Measurements from ENCODE around the gene CFAP69. TPM values are rescaled to one million over a fixed set of nuclear protein-coding genes. Genes with fewer than 3 reads are reported as not detected.

The CFAP69 gene
- total and polyA plus RNA-seq, 2 donors (not counting 1 experiment from before 2014, with no cell fraction given), result 0.10 to 0.15 TPM

GRCh38 chr7:90201500-90202195 is 43.3 kb upstream of the CFAP69 start:
- no peaks in the 10 kb centered on the region for H4K20me1 ChIP-seq (ENCODE audit: control insufficient read depth, insufficient read depth, low read length, poor library complexity, severe bottlenecking)
- no peak overlapping the region for H3K4me3 Mint-ChIP-seq

GRCh38 chr7:90207956-90208355 is 37.0 kb upstream of the CFAP69 start:
- DNase-seq, result no peak
- H3K9me3 ChIP-seq (ENCODE audit: control extremely low read depth in 1 of 3, control insufficient read depth in 2 of 3, insufficient read depth in 1 of 3, low read length in 2 of 3), result no peaks in the 10 kb centered on the region
- ChIA-PET POLR2A (no interaction called here), CTCF (no interaction called here)
- WGBS (ENCODE audit: insufficient coverage), result 88% methylated on average over 1 of the region's 1 CpG
- H3K4me2 ChIP-seq (replicated peaks; ENCODE audit: low read depth, low read length, poor library complexity, severe bottlenecking), result no peak overlapping the region
- H3K4me3 ChIP-seq (ENCODE audit: control extremely low read depth in 1 of 5, extremely low read depth in 1 of 5, insufficient read depth in 1 of 5, low read depth in 2 of 5, low read length in 4 of 5), result no peak overlapping the region
- H3K9ac ChIP-seq (ENCODE audit: low read length), result no peak overlapping the region
- ATAC-seq (ENCODE audit: low read depth), result no peak
- H4K20me1 ChIP-seq (ENCODE audit: control insufficient read depth, insufficient read depth, low read length, poor library complexity, severe bottlenecking), result no peaks in the 10 kb centered on the region
- peaks cover 9% of the 10 kb centered on the region for H3K4me1 Mint-ChIP-seq
- H3K79me2 ChIP-seq (ENCODE audit: control insufficient read depth, insufficient read depth, low read length), result no peaks in the 10 kb centered on the region
- peaks cover 7 to 14% of the 10 kb centered on the region in 2 donors for H3K4me1 ChIP-seq (ENCODE audit: control insufficient read depth in 2 of 2, insufficient read depth in 2 of 2, low read length in 2 of 2)
- H3K27me3 ChIP-seq (replicated peaks in 1 of 4; ENCODE audit: control extremely low read depth in 1 of 4, control insufficient read depth in 3 of 4, insufficient read depth in 4 of 4, low read length in 3 of 4), result peaks cover 0 to 21% (median 14%) of the 10 kb centered on the region in 4 experiments
- no peak for TF ChIP-seq EZH2 (IDR thresholded peaks at IDR 0.05; ENCODE audit: borderline replicate concordance, insufficient read depth, low read depth, low read length, poor library complexity, severe bottlenecking)
- TF ChIP-seq, protein P1, sequence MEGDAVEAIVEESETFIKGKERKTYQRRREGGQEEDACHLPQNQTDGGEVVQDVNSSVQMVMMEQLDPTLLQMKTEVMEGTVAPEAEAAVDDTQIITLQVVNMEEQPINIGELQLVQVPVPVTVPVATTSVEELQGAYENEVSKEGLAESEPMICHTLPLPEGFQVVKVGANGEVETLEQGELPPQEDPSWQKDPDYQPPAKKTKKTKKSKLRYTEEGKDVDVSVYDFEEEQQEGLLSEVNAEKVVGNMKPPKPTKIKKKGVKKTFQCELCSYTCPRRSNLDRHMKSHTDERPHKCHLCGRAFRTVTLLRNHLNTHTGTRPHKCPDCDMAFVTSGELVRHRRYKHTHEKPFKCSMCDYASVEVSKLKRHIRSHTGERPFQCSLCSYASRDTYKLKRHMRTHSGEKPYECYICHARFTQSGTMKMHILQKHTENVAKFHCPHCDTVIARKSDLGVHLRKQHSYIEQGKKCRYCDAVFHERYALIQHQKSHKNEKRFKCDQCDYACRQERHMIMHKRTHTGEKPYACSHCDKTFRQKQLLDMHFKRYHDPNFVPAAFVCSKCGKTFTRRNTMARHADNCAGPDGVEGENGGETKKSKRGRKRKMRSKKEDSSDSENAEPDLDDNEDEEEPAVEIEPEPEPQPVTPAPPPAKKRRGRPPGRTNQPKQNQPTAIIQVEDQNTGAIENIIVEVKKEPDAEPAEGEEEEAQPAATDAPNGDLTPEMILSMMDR (IDR thresholded peaks at IDR 0.05), result no peak
- no peak overlapping the region for H3K4me3 Mint-ChIP-seq
- intact Hi-C loops (cut with micrococcal nuclease), result no loop called here
- H3K9me3 Mint-ChIP-seq (ENCODE audit: insufficient read depth), result no peaks in the 10 kb centered on the region
- peaks cover 19% of the 10 kb centered on the region for H3K27me3 Mint-ChIP-seq
- H3K27ac Mint-ChIP-seq, result no peak overlapping the region
- H3K36me3 ChIP-seq (replicated peaks in 1 of 2; ENCODE audit: control extremely low read depth in 1 of 2, control insufficient read depth in 1 of 2, extremely low read depth in 1 of 2, insufficient read depth in 2 of 2, low read length in 1 of 2), result no peaks in the 10 kb centered on the region
- H2AFZ ChIP-seq (ENCODE audit: insufficient read depth, low read depth, low read length, poor library complexity, severe bottlenecking), result no peak overlapping the region
- no peak overlapping the region for H3K27ac ChIP-seq (ENCODE audit: low read length in 2 of 2)

More at GRCh38 chr7:90201500-90202195, 43.3 kb upstream of the CFAP69 start:
- WGBS (ENCODE audit: insufficient coverage), result no CpG with 5 or more reads among the region's 2 CpGs
- intact Hi-C loops (cut with micrococcal nuclease), result no loop called here
- Histone ChIP-seq H3K27me3 (replicated peaks in 1 of 4; ENCODE audit: control extremely low read depth in 1 of 4, control insufficient read depth in 3 of 4, insufficient read depth in 4 of 4, low read length in 3 of 4) (peaks cover 0 to 3% (median 0%) of the 10 kb centered on the region in 4 experiments), H3K79me2 (ENCODE audit: control insufficient read depth, insufficient read depth, low read length) (no peaks in the 10 kb centered on the region), H2AFZ (ENCODE audit: insufficient read depth, low read depth, low read length, poor library complexity, severe bottlenecking) (no peak overlapping the region), H3K4me3 (ENCODE audit: control extremely low read depth in 1 of 5, extremely low read depth in 1 of 5, insufficient read depth in 1 of 5, low read depth in 2 of 5, low read length in 4 of 5) (no peak overlapping the region), H3K9me3 (ENCODE audit: control extremely low read depth in 1 of 3, control insufficient read depth in 2 of 3, insufficient read depth in 1 of 3, low read length in 2 of 3) (no peaks in the 10 kb centered on the region), H3K4me2 (replicated peaks; ENCODE audit: low read depth, low read length, poor library complexity, severe bottlenecking) (no peak overlapping the region), H3K27ac (ENCODE audit: low read length in 2 of 2) (no peak overlapping the region), H3K9ac (ENCODE audit: low read length) (no peak overlapping the region), H3K4me1 (ENCODE audit: control insufficient read depth in 2 of 2, insufficient read depth in 2 of 2, low read length in 2 of 2) (no peaks in the 10 kb centered on the region), H3K36me3 (replicated peaks in 1 of 2; ENCODE audit: control extremely low read depth in 1 of 2, control insufficient read depth in 1 of 2, extremely low read depth in 1 of 2, insufficient read depth in 2 of 2, low read length in 1 of 2) (no peaks in the 10 kb centered on the region)
- CTCF ChIA-PET, result no interaction called here
- DNase-seq (no peak), ATAC-seq (ENCODE audit: low read depth) (no peak)
- Mint-ChIP-seq H3K27me3 (no peaks in the 10 kb centered on the region), H3K4me1 (no peaks in the 10 kb centered on the region), H3K27ac (no peak overlapping the region), H3K9me3 (ENCODE audit: insufficient read depth) (no peaks in the 10 kb centered on the region)
- TF ChIP-seq EZH2 (IDR thresholded peaks at IDR 0.05; ENCODE audit: borderline replicate concordance, insufficient read depth, low read depth, low read length, poor library complexity, severe bottlenecking), result no peak
- TF ChIP-seq, protein P1 (IDR thresholded peaks at IDR 0.05), result no peak
- POLR2A ChIA-PET, result no interaction called here
